K562 (cell line): ENCODE data around the gene ZNF805. TPM values are rescaled to one million over a fixed set of nuclear protein-coding genes. Genes with fewer than 3 reads are reported as not detected.
"Not testable (repeated sequence)": the region's sequence is repeated elsewhere in the genome, so short reads cannot be mapped to it uniquely, and the experiment has no call there.

ENCODE experiments used
- ATAC-seq: fragments of 200-7000 bp; cut with Tn5 transposase; 3 replicates; pipeline ENCODE4 v1.9.1; 2020; ENCODE audit warnings: moderate library complexity
- BruUV-seq: library from RNA; stranded (reverse); fragments of 400-500 nt; replicated peaks from 2 replicates; lab custom pipeline; 2021; lab: Mats Ljungman, UMichigan
- CTCF ChIA-PET: fragments of 300-600 bp; formaldehyde crosslinking; extraction: SDS; loops from one replicate; lab custom pipeline; 2021; ENCODE audit warnings: low intra/inter-chr PET ratio; lab: Yijun Ruan, JAX
- POLR2A ChIA-PET: fragments of 300-600, 350-650 bp; sonication (Branson Sonifier 250); formaldehyde crosslinking; extraction: SDS; loops from one replicate; lab custom pipeline; 2021; ENCODE audit warnings: antibody characterized with exemption, inconsistent platforms; lab: Yijun Ruan, JAX
- DNase-seq, 4 experiments: peaks; one replicate each; pipeline versions ENCODE4 v3.0.0 to v3.0.0-alpha.2; 2011 to 2018; ENCODE audit warnings: low spot score in 3 of 4, mixed read lengths in 3 of 4; ENCODE audit errors: extremely low read depth in 1 of 4
- FAIRE-seq: peaks from 2 replicates; lab custom pipeline; 2011; peaks lifted over from hg19 to GRCh38; lab: Jason Lieb, UNC
- H2AFZ ChIP-seq: 2 replicates; pipeline ENCODE4 v1.6.0; 2011; ENCODE audit warnings: low read depth, low read length, control low read depth, inconsistent platforms
- H3K27ac ChIP-seq: fragments of 200-600 bp; 3 replicates; pipeline ENCODE4 v1.8.0; 2011; ENCODE audit warnings: low read depth, mild to moderate bottlenecking, control low read depth, inconsistent platforms, low read length, moderate library complexity, mixed read lengths; ENCODE audit errors: extremely low read depth
- H3K27me3 ChIP-seq, 2 experiments: fragments of 300-600 bp in 1 of 2; 2 replicates in 1 of 2; 3 replicates in 1 of 2; pipeline versions ENCODE4 v1.6.0 to v1.8.0; 2011; ENCODE audit warnings: inconsistent platforms in 2 of 2, low read length in 2 of 2, mild to moderate bottlenecking in 1 of 2, mixed read lengths in 1 of 2, moderate library complexity in 1 of 2; ENCODE audit not compliant: control insufficient read depth in 2 of 2, insufficient read depth in 2 of 2
- H3K36me3 ChIP-seq: fragments of 300-600 bp; 3 replicates; pipeline ENCODE4 v1.8.0; 2011; ENCODE audit warnings: mild to moderate bottlenecking, low read length, inconsistent platforms; ENCODE audit not compliant: control insufficient read depth, insufficient read depth
- H3K4me1 ChIP-seq, 2 experiments: fragments of 200-600 bp in 1 of 2; replicated peaks in 1 of 2; 2 replicates in 1 of 2; 3 replicates in 1 of 2; pipeline versions ENCODE4 v1.5.1 to v1.8.0; 2011; ENCODE audit warnings: inconsistent platforms in 2 of 2, low read length in 2 of 2, mild to moderate bottlenecking in 1 of 2, mixed read lengths in 1 of 2, moderate library complexity in 1 of 2; ENCODE audit not compliant: control insufficient read depth in 2 of 2, insufficient read depth in 2 of 2
- H3K4me2 ChIP-seq: 2 replicates; pipeline ENCODE4 v1.6.1; 2011; ENCODE audit warnings: low read length, control low read depth, inconsistent platforms, mixed read lengths; ENCODE audit not compliant: insufficient read depth
- H3K4me3 ChIP-seq: fragments of 200-600 bp; sonication (generic), shearing (Covaris generic); 2 replicates; pipeline ENCODE4 v1.5.1; 2016; ENCODE audit warnings: control low read depth, inconsistent platforms
- H3K79me2 ChIP-seq: fragments of 200-600 bp; 3 replicates; pipeline ENCODE4 v1.8.0; 2011; ENCODE audit warnings: low read length, inconsistent platforms; ENCODE audit not compliant: control insufficient read depth, insufficient read depth
- H3K9ac ChIP-seq, 2 experiments: 2 replicates each; pipeline versions ENCODE4 v1.6.0 to v1.6.1; 2011; ENCODE audit warnings: low read depth in 2 of 2, low read length in 2 of 2, control low read depth in 1 of 2, inconsistent platforms in 1 of 2, mild to moderate bottlenecking in 1 of 2, mixed read lengths in 1 of 2; ENCODE audit not compliant: insufficient read depth in 1 of 2
- H3K9me1 ChIP-seq: one replicate; pipeline ENCODE4 v1.6.0; 2011; ENCODE audit warnings: inconsistent platforms, mild to moderate bottlenecking, low read length, moderate library complexity; ENCODE audit not compliant: control insufficient read depth, insufficient read depth
- H3K9me3 ChIP-seq: replicated peaks from 2 replicates; pipeline ENCODE4 v1.5.1; 2011; ENCODE audit warnings: low read depth, low read length, inconsistent platforms; ENCODE audit not compliant: control insufficient read depth, insufficient read depth
- H4K20me1 ChIP-seq: replicated peaks from 2 replicates; pipeline ENCODE4 v1.6.1; 2011; ENCODE audit warnings: low read length, inconsistent platforms, mixed read lengths; ENCODE audit not compliant: control insufficient read depth, insufficient read depth
- ARID1B ChIP-seq: fragments of 450-650 bp; IDR thresholded peaks from 2 replicates; pipeline ENCODE4 v1.6.1; 2016; ENCODE audit warnings: antibody characterized with exemption, mild to moderate bottlenecking, inconsistent platforms
- ELF4 ChIP-seq: fragments of 450-650 bp; formaldehyde crosslinking; IDR thresholded peaks from 2 replicates; pipeline ENCODE4 v1.4.0; 2022; ENCODE audit warnings: missing genetic modification characterization
- FOSL1 ChIP-seq: fragments of 200-800 bp; sonication (Bioruptor generic); conservative IDR thresholded peaks from 2 replicates; pipeline ENCODE4 v1.6.1; 2016; ENCODE audit warnings: missing genetic modification characterization, missing compliant biosample characterization
- PREB ChIP-seq: sonication (generic); formaldehyde crosslinking; IDR thresholded peaks from 2 replicates; pipeline ENCODE4 v1.8.1; 2023; ENCODE audit warnings: mild to moderate bottlenecking, missing genetic modification reagents
- SMAD4 ChIP-seq: fragments of 250-450 bp; sonication (Bioruptor Pico); conservative IDR thresholded peaks from 2 replicates; pipeline ENCODE4 v1.8.0; 2021; ENCODE audit warnings: inconsistent platforms, mild to moderate bottlenecking, moderate library complexity
- XRCC4 ChIP-seq: IDR thresholded peaks from one replicate; pipeline ENCODE4 v1.6.1; 2011; ENCODE audit not compliant: insufficient read depth, insufficient read length; ENCODE audit errors: extremely low read depth
- YY1 ChIP-seq, 3 experiments: IDR thresholded peaks; 2 replicates each; pipeline ENCODE4 v1.6.1; 2011; ENCODE audit warnings: low read length in 2 of 3, mild to moderate bottlenecking in 2 of 3, moderate library complexity in 2 of 3, borderline replicate concordance in 1 of 3, control low read depth in 1 of 3, low read depth in 1 of 3; ENCODE audit not compliant: insufficient read depth in 3 of 3, insufficient replicate concordance in 2 of 3, control insufficient read depth in 1 of 3, insufficient read length in 1 of 3; ENCODE audit errors: extremely low read depth in 1 of 3
- WGBS: fragments of 100-300 bp; shearing (Covaris generic); methylation state at CpG from one replicate; pipeline ENCODE4 v1.1.6; 2016; ENCODE audit warnings: low coverage, mixed read lengths; ENCODE audit not compliant: insufficient coverage; ENCODE audit errors: missing lambda C conversion rate; 5-methylcytosine and 5-hydroxymethylcytosine counted together
- in situ Hi-C: fragments of 300-500 bp; cut with MboI; formaldehyde crosslinking; loops from 4 replicates; pipeline ENCODE4 v1.15.0; 2018; ENCODE audit warnings: inconsistent platforms, mixed read lengths
- intact Hi-C: fragments of 100-400 bp; cut with micrococcal nuclease; formaldehyde crosslinking; loops from 2 replicates; pipeline ENCODE4 v1.14.2; 2022
- polyA plus RNA-seq, 8 experiments: library from polyadenylated mRNA; depleted of rRNA in 4 of 8; stranded (reverse) in 5 of 8; unstranded in 3 of 8; fragments of >200 nt; fragmentation: Nextera tagmentation in 2 of 8; fragmentation: Illumina TruSeq in 1 of 8; extraction: Ambion mirVana in 2 of 8; extraction: Trizol in 1 of 8; gene quantifications; 2 replicates each; pipeline versions ENCODE4 v1.2.1 to v1.2.3, GENCODE V29; 2011 to 2014; ENCODE audit warnings: inconsistent platforms in 1 of 8, missing spikeins in 1 of 8
- total RNA-seq, 7 experiments: library from RNA; depleted of rRNA in 6 of 7; stranded (reverse); fragments of >200 nt in 6 of 7; fragmentation: Illumina TruSeq in 2 of 7; extraction: Trizol in 2 of 7; gene quantifications; 2 replicates each; pipeline versions ENCODE4 v1.2.1 to v1.2.3, GENCODE V29; 2011 to 2021; ENCODE audit warnings: low replicate concordance in 1 of 7
- TF ChIP-seq, protein P1 (sequence below): fragments of 250-450 bp; sonication (Bioruptor Pico); IDR thresholded peaks from 2 replicates; pipeline ENCODE4 v1.8.0; 2022; ENCODE audit warnings: inconsistent platforms

ZNF805 gene
- total and polyA plus RNA-seq, 9 of the 15 experiments (the other 6 are each of a cell fraction or from before 2014, with no cell fraction given): 0.32 to 6.7 (median 3.9) TPM

DNA sequence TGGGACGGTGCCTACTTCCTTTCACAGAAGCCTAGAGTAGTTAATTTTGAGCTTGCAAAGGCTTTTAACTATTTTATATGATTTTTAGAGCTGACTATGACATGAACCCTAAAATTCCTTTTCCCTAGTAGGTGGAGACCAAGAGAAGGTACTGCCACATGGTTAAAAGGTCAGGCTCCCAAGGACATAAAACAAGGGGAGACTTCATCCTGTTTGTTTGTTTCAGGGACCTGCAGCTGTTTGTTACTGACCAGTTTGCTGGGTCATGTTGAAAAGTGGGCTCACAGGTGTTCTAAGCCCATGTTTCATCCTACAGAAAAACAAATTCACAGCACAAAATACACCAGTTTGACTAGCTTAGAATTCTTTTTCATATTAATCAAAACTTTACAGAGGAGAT is 36.0 kb downstream of the ZNF805 start (continued):
- TF ChIP-seq, protein P1, sequence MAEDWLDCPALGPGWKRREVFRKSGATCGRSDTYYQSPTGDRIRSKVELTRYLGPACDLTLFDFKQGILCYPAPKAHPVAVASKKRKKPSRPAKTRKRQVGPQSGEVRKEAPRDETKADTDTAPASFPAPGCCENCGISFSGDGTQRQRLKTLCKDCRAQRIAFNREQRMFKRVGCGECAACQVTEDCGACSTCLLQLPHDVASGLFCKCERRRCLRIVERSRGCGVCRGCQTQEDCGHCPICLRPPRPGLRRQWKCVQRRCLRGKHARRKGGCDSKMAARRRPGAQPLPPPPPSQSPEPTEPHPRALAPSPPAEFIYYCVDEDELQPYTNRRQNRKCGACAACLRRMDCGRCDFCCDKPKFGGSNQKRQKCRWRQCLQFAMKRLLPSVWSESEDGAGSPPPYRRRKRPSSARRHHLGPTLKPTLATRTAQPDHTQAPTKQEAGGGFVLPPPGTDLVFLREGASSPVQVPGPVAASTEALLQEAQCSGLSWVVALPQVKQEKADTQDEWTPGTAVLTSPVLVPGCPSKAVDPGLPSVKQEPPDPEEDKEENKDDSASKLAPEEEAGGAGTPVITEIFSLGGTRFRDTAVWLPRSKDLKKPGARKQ (CRISPR knock-in tag): no peak
- TF ChIP-seq PREB (CRISPR knock-in tag): no peak
- TF ChIP-seq XRCC4: no peak
- no peak for TF ChIP-seq ELF4 (CRISPR knock-in tag)

- FAIRE-seq, BruUV-seq, H2AFZ ChIP-seq, H3K9me3 ChIP-seq, H3K9me1 ChIP-seq, CTCF ChIA-PET, H3K4me3 ChIP-seq, DNase-seq, ATAC-seq, in situ Hi-C loops, H3K4me2 ChIP-seq, H3K27me3 ChIP-seq, intact Hi-C loops, H3K9ac ChIP-seq, H3K27ac ChIP-seq: not testable (repeated sequence)
- peaks cover 19% of the 10 kb centered on the region; the same call in 2 of the 3 replicates for H3K36me3 ChIP-seq
- 20% methylated on average over 2 of the region's 2 CpGs for WGBS
- H3K79me2 ChIP-seq: peaks cover 39% of the 10 kb centered on the region
- TF ChIP-seq FOSL1 (tag): peak; percentile 77
- TF ChIP-seq SMAD4 (CRISPR knock-in tag): peak; percentile 50; the same call in 1 of the 2 replicates
- TF ChIP-seq ARID1B: 0 out of 2 replicates have a peak, but pooled peaks have one; percentile 9
- peak in 1 of 3 experiments; percentile 5 for TF ChIP-seq YY1 (IDR thresholded peaks at IDR 0.05; ENCODE audit: borderline replicate concordance in 1 of 3, control insufficient read depth in 1 of 3, extremely low read depth in 1 of 3, insufficient read depth in 3 of 3, insufficient read length in 1 of 3, insufficient replicate concordance in 2 of 3, low read depth in 1 of 3, low read length in 2 of 3)
- H4K20me1 ChIP-seq: peaks cover 14% of the 10 kb centered on the region; the same call in 1 of the 2 replicates
- peaks cover 0 to 14% of the 10 kb centered on the region in 2 experiments; a peak in 3 of 5 replicates for H3K4me1 ChIP-seq
- POLR2A ChIA-PET: interaction anchor here (0.6 to 0.8 kb wide), 3 partner anchors 27 to 178 kb away, joined by 3 to 4 read pairs (median 3); no protein-coding TSS in a partner anchor
These were observed 38.0 kb downstream of the ZNF805 start for GRCh38 chr19:57278481-57278880.
